D721Med (cell line): ENCODE data around the gene SUSD5.

Experiments
- DNase-seq: peaks from one replicate; pipeline ENCODE4 v3.0.0; 2011; ENCODE audit warnings: low spot score; ENCODE audit not compliant: insufficient read length
- FAIRE-seq: peaks from 2 replicates; lab custom pipeline; 2011; peaks lifted over from hg19 to GRCh38; lab: Jason Lieb, UNC
- TF ChIP-seq, protein P1 (sequence below): IDR thresholded peaks from 2 replicates; pipeline ENCODE4 v1.5.1; 2012; ENCODE audit warnings: mild to moderate bottlenecking, control low read depth; ENCODE audit not compliant: insufficient read depth; ENCODE audit errors: missing control alignments

Gene SUSD5

DNA sequence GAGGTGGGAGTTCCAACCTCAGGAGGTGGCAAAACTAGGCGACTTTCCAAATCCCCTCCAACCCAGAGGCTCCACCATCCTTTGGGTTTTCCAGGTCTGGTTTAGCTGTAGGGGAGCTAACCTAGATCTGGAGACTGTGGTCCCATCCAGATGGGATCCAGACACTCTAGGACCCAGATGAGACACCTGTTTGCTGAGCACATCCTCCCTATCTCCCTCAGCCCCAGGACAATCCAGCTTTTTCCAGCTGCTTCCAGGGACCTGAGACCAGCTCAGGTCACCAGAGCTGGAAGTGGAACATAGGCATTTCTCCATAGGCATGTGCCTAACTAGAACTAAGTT lies 86.6 kb downstream of the SUSD5 start:
- DNase-seq (no peak), FAIRE-seq (no peak)
- TF ChIP-seq, protein P1, sequence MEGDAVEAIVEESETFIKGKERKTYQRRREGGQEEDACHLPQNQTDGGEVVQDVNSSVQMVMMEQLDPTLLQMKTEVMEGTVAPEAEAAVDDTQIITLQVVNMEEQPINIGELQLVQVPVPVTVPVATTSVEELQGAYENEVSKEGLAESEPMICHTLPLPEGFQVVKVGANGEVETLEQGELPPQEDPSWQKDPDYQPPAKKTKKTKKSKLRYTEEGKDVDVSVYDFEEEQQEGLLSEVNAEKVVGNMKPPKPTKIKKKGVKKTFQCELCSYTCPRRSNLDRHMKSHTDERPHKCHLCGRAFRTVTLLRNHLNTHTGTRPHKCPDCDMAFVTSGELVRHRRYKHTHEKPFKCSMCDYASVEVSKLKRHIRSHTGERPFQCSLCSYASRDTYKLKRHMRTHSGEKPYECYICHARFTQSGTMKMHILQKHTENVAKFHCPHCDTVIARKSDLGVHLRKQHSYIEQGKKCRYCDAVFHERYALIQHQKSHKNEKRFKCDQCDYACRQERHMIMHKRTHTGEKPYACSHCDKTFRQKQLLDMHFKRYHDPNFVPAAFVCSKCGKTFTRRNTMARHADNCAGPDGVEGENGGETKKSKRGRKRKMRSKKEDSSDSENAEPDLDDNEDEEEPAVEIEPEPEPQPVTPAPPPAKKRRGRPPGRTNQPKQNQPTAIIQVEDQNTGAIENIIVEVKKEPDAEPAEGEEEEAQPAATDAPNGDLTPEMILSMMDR, result no peak

DNA sequence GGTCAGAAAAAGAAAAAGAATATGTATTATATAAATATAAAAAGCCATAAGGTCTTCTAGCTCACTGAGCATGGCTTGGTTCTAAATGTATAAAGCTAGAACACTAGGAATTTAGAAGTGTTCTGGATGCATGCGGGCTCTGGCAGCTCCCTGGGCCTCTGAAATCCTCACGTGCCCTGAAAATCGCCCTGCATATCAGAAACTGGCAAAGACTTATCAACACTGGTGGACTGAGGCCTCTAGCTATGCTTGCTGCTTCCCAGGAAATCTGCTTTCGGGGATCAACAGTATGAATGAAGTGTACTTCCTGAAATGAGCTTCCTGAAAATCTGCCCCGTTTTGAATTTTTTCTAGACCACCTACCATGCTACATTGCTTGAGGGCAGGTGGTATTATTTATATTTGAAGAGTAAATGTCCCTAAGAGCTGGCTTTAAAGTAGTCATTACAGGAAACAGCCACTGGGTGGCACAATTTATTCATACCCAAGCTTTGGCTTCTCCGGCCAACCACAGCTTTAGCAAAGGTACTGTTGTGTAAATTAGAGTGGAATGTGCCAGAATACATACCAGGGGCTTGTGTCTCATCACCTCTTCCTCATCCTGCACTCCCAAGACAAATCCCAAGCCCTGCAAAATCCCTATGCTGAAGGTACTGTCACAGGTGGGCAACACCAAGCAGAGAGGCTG lies 87.1 kb downstream of the SUSD5 start:
- DNase-seq (peak; percentile 64), FAIRE-seq (peak; percentile 72)
- TF ChIP-seq, protein P1, result peak; percentile 71

DNA sequence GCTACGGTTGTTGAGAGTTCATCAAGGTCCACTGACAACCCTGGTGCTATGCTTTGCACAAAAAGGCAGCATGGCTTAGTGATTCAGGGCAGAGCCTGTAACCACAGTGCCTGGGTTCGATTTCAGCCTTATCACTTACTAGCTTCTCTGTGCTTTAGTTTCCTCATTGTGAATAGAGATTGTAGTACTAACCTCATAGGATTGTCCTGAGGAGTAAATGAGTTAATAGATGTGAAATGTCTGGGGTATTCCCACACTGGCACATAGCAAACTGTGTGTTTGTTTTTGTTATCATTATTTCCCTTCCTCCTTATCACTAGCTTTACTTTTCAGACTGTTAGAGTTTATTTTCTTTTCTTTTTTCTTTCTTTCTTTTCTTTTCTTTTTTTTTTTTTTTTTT lies 88.5 kb downstream of the SUSD5 start:
- FAIRE-seq (no peak), DNase-seq (no peak)
- TF ChIP-seq, protein P1, result no peak

DNA sequence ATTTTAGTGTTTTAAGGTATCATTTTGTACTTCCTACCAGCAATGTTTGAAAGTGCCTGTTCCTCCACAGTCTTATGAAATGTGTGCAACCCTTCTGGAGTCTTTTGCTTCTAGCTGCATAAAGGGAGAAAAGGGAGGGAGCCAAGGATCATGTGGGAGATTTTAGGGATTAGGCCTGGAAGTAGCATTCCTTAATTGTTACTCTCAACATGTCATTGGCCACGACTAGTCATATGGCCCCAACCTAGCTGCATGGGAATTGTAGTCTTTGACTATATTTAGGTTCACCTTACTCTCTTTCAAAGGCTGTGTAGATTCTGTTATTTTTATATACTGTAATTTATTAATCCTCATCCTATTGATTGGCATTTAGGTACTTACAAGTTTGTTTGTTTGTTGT lies 89.9 kb downstream of the SUSD5 start:
- TF ChIP-seq, protein P1, result no peak
- FAIRE-seq (peak; percentile 87), DNase-seq (peak; percentile 58)

DNA sequence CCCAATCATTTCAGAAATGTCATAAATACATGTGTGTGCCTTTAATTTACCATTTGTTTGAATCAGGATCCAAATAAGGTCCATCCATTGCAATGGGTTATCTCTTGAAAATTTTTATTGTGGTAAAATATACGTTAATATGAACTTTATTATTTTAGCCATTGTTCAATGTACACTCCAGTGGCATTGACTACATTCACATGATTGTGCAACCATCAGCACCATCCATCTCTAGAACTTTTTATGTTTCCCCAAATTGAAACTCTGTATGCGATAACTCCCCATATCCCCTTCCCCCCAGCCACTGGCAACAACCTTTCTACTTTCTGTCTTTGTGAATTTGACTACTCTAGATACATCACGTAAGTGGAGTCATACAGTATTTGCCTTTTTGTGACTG lies 92.8 kb downstream of the SUSD5 start:
- FAIRE-seq (no peak), DNase-seq (no peak)
- TF ChIP-seq, protein P1, result no peak

DNA sequence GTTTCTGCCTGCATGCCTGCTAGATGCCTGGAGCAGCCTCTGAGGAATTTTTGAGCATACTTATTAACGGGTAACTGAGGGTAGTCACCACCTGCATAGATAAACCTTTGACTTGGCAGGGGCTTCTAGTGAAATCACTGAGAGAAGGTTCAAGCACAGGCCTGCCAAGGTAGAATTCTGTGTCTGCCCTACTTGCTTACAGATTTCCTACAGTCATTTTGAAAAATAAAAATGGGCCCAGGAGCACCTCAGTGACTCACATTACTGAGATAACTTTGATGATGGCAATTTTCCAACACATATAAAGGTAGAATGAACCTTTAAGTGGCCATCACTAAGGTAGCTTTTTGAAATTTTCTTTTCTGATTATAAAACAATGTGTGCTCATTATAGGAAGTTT lies 94.0 kb downstream of the SUSD5 start:
- TF ChIP-seq, protein P1, result no peak
- FAIRE-seq (no peak), DNase-seq (no peak)

DNA sequence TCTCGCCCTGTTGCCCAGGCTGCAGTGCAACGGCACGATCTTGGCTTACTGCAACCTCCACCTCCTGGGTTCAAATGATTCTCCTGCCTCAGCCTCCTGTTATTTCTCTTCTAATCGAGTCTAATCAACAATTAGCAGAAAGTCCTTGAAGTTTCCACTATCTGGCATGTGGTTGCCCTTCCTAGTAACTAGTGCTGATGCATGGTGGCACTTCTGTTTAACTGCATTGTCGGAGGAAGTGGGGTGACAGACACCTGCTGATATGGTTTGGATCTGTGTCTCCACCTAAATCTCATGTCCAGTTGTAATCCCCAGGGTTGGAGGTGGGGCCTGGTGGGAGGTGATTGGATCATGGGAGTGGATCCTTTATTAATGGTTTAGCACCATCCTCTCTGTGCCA lies 95.6 kb downstream of the SUSD5 start:
- TF ChIP-seq, protein P1, result no peak
- DNase-seq (no peak), FAIRE-seq (no peak)
